HCT116 (cell line): ENCODE data around the gene LIN54. TPM values are rescaled to one million over a fixed set of nuclear protein-coding genes. Genes with fewer than 3 reads are reported as not detected.

Experiments
- ATAC-seq: fragments of 200-7000 bp; cut with Tn5 transposase; 2 replicates; pipeline ENCODE4 v1.9.1; 2020; ENCODE audit warnings: mild to moderate bottlenecking, moderate library complexity
- BruUV-seq: library from RNA; stranded (reverse); fragments of 400-500 nt; replicated peaks from 2 replicates; lab custom pipeline; 2021; lab: Mats Ljungman, UMichigan
- CTCF ChIA-PET: fragments of 300-600 bp; sonication (Branson Sonifier 250); formaldehyde crosslinking; loops from one replicate; lab custom pipeline; 2021; ENCODE audit warnings: antibody characterized with exemption; lab: Charles Lee
- POLR2A ChIA-PET: fragments of 300-600, 350-600 bp; sonication (Branson Sonifier 250); formaldehyde crosslinking; loops from one replicate; lab custom pipeline; 2021; ENCODE audit warnings: antibody characterized with exemption; lab: Charles Lee
- RAD21 ChIA-PET, 2 experiments: fragments of 300-600 bp; sonication (Branson Sonifier 250); formaldehyde crosslinking; loops; one replicate each; lab custom pipeline; 2023; ENCODE audit warnings: low total read pairs in 2 of 2; ENCODE audit not compliant: uncharacterized antibody in 2 of 2, unreplicated experiment in 2 of 2, low non-redundant PET in 1 of 2; lab: Charles Lee
- DNase-seq: peaks from one replicate; pipeline ENCODE4 v3.0.0-alpha.2; 2010; ENCODE audit warnings: low read depth, low spot score
- H2AFZ ChIP-seq: fragments of 200-600 bp; shearing (Covaris generic), sonication (generic); 2 replicates; pipeline ENCODE4 v1.6.1; 2017; ENCODE audit warnings: low read depth, mixed run types, mixed read lengths, antibody characterized with exemption, low read length; ENCODE audit not compliant: poor library complexity, severe bottlenecking
- H3K27ac ChIP-seq: 2 replicates; pipeline ENCODE4 v1.5.1; 2012; ENCODE audit warnings: low read depth, low read length
- H3K27me3 ChIP-seq: fragments of 200-600 bp; sonication (generic); 2 replicates; pipeline ENCODE4 v1.6.1; 2016; ENCODE audit warnings: mixed run types, low read length, mixed read lengths; ENCODE audit not compliant: insufficient read depth
- H3K36me3 ChIP-seq, 2 experiments: fragments of 200-500 bp in 1 of 2; fragments of 200-600 bp in 1 of 2; sonication (Bioruptor generic) in 1 of 2; sonication (generic) in 1 of 2; 2 replicates each; pipeline versions ENCODE4 v1.5.1 to v1.6.1; 2014 to 2016; ENCODE audit warnings: low read length in 2 of 2, inconsistent platforms in 1 of 2, mixed read lengths in 1 of 2, mixed run types in 1 of 2; ENCODE audit not compliant: insufficient read depth in 2 of 2, control insufficient read depth in 1 of 2
- H3K4me1 ChIP-seq, 2 experiments: fragments of 200-600 bp in 1 of 2; sonication (generic) in 1 of 2; 2 replicates each; pipeline versions ENCODE4 v1.5.1 to v1.6.1; 2012 to 2017; ENCODE audit warnings: low read length in 2 of 2, inconsistent platforms in 1 of 2, mild to moderate bottlenecking in 1 of 2, mixed read lengths in 1 of 2, mixed run types in 1 of 2, moderate library complexity in 1 of 2; ENCODE audit not compliant: insufficient read depth in 2 of 2, control insufficient read depth in 1 of 2
- H3K4me2 ChIP-seq: fragments of 200-600 bp; sonication (generic); 2 replicates; pipeline ENCODE4 v1.6.1; 2017; ENCODE audit warnings: mixed run types, low read length, mixed read lengths
- H3K4me3 ChIP-seq, 2 experiments: fragments of 200-600 bp in 1 of 2; sonication (generic) in 1 of 2; replicated peaks in 1 of 2; 2 replicates each; pipeline ENCODE4 v1.5.1; 2011 to 2016; ENCODE audit warnings: low read length in 2 of 2, control low read depth in 1 of 2, low read depth in 1 of 2, mild to moderate bottlenecking in 1 of 2, mixed read lengths in 1 of 2, mixed run types in 1 of 2
- H3K79me2 ChIP-seq: fragments of 200-600 bp; sonication (generic); 2 replicates; pipeline ENCODE4 v1.6.1; 2017; ENCODE audit warnings: mild to moderate bottlenecking, mixed run types, low read length, moderate library complexity, mixed read lengths; ENCODE audit not compliant: insufficient read depth
- H3K9ac ChIP-seq: fragments of 200-600 bp; sonication (generic); 2 replicates; pipeline ENCODE4 v1.6.1; 2016; ENCODE audit warnings: low read length, mixed read lengths
- H3K9me2 ChIP-seq: fragments of 200-600 bp; sonication (generic), shearing (Covaris generic); 2 replicates; pipeline ENCODE4 v1.6.1; 2017; ENCODE audit warnings: mixed run types, mild to moderate bottlenecking, moderate library complexity; ENCODE audit not compliant: insufficient read depth
- H3K9me3 ChIP-seq, 2 experiments: fragments of 200-500 bp in 1 of 2; fragments of 200-600 bp in 1 of 2; sonication (Bioruptor generic) in 1 of 2; sonication (generic) in 1 of 2; 2 replicates each; pipeline ENCODE4 v1.6.1; 2014 to 2017; ENCODE audit warnings: low read length in 2 of 2, mixed read lengths in 2 of 2, inconsistent platforms in 1 of 2, low read depth in 1 of 2, mild to moderate bottlenecking in 1 of 2, mixed run types in 1 of 2, moderate library complexity in 1 of 2; ENCODE audit not compliant: control insufficient read depth in 1 of 2, insufficient read depth in 1 of 2
- H4K20me1 ChIP-seq: fragments of 200-600 bp; sonication (generic), shearing (Covaris generic); 2 replicates; pipeline ENCODE4 v1.6.1; 2017; ENCODE audit warnings: mixed run types, mild to moderate bottlenecking, moderate library complexity; ENCODE audit not compliant: insufficient read depth
- CBX3 ChIP-seq: IDR thresholded peaks from 2 replicates; pipeline ENCODE4 v1.6.1; 2012; ENCODE audit warnings: low read depth
- CEBPB ChIP-seq: IDR thresholded peaks from 2 replicates; pipeline ENCODE4 v1.6.1; 2012; ENCODE audit warnings: low read depth
- ELF1 ChIP-seq: IDR thresholded peaks from 2 replicates; pipeline ENCODE4 v1.6.1; 2012; ENCODE audit warnings: low read depth, borderline replicate concordance
- EZH2 ChIP-seq: fragments of 200-600 bp; sonication (generic); IDR thresholded peaks from 2 replicates; pipeline ENCODE4 v1.6.1; 2017; ENCODE audit warnings: antibody characterized with exemption, mixed run types
- FOSL1 ChIP-seq: IDR thresholded peaks from 2 replicates; pipeline ENCODE4 v1.6.1; 2012; ENCODE audit warnings: low read depth
- JUND ChIP-seq: IDR thresholded peaks from 2 replicates; pipeline ENCODE4 v1.6.1; 2012
- MAX ChIP-seq: IDR thresholded peaks from 2 replicates; pipeline ENCODE4 v1.6.1; 2012
- POLR2A ChIP-seq: IDR thresholded peaks from 2 replicates; pipeline ENCODE4 v1.7.0; 2011; ENCODE audit warnings: borderline replicate concordance; ENCODE audit not compliant: insufficient read depth, insufficient read length; ENCODE audit errors: extremely low read depth
- SIN3A ChIP-seq: IDR thresholded peaks from 2 replicates; pipeline ENCODE4 v1.6.1; 2012; ENCODE audit warnings: low read depth
- SP1 ChIP-seq: IDR thresholded peaks from 2 replicates; pipeline ENCODE4 v1.6.1; 2012; ENCODE audit warnings: low read depth
- ZFX ChIP-seq: fragments of 450-650 bp; IDR thresholded peaks from 2 replicates; pipeline ENCODE4 v1.6.1; 2017
- ZNF274 ChIP-seq: fragments of 200-500 bp; sonication (Bioruptor generic); IDR thresholded peaks from 2 replicates; pipeline ENCODE4 v1.6.1; 2014; ENCODE audit warnings: mild to moderate bottlenecking, low read depth, low read length, inconsistent platforms
- intact Hi-C: fragments of 100-400 bp; cut with micrococcal nuclease; formaldehyde crosslinking; loops from 2 replicates; pipeline ENCODE4 v1.10.0; 2022
- total RNA-seq: library from RNA; stranded (reverse); gene quantifications from one replicate; pipeline ENCODE4 v1.2.1, GENCODE V29; 2021; ENCODE audit not compliant: unreplicated experiment

Gene LIN54
- total RNA-seq, 1 experiment from 2014 or later: 15.6 TPM

- Histone ChIP-seq H3K27me3 (no peaks in the 10 kb centered on the region), H3K4me1 (peaks cover 9 to 38% of the 10 kb centered on the region in 2 experiments; a peak in 3 of 4 replicates), H2AFZ (no peak overlapping the region), H3K36me3 (peaks cover 43 to 44% of the 10 kb centered on the region in 2 experiments), H3K9me3 (no peaks in the 10 kb centered on the region), H3K27ac (no peak overlapping the region), H3K9ac (no peak overlapping the region), H3K4me2 (no peak overlapping the region), H3K79me2 (peaks cover 84% of the 10 kb centered on the region), H3K4me3 (no peak overlapping the region), H3K9me2 (no peaks in the 10 kb centered on the region), H4K20me1 (peaks cover 18% of the 10 kb centered on the region; the same call in 1 of the 2 replicates)
- RAD21 ChIA-PET: no interaction called here
- POLR2A ChIA-PET: no interaction called here
- intact Hi-C loops: no loop called here
- ATAC-seq (no peak), DNase-seq (no peak)
- TF ChIP-seq ZNF274 (no peak), MAX (no peak), SP1 (no peak), CEBPB (no peak), ELF1 (no peak), ZFX (no peak), POLR2A (no peak), FOSL1 (no peak)
- CTCF ChIA-PET: no interaction called here
- BruUV-seq: no TSS peak
Observed at GRCh38 chr4:82893942-82894341, 116.7 kb downstream of the LIN54 start.

- DNase-seq: no peak
- no peaks in the 10 kb centered on the region for H3K9me2 ChIP-seq
- no peak for ATAC-seq
- ChIA-PET CTCF (no interaction called here), POLR2A (interaction anchor here (0.7 to 1.0 kb wide), 2 partner anchors 8 to 40 kb away, joined by 3 to 12 read pairs; partner anchors contain the start of gene THAP9), RAD21 (no interaction called here)
- TF ChIP-seq CEBPB (no peak), SIN3A (no peak), JUND (no peak), POLR2A (no peak), ELF1 (no peak), CBX3 (no peak), SP1 (no peak), EZH2 (no peak), FOSL1 (no peak)
- peak overlapping the region; percentile 91 for H3K9ac ChIP-seq
- no peaks in the 10 kb centered on the region for H3K27me3 ChIP-seq
- no TSS peak for BruUV-seq
- no peaks in the 10 kb centered on the region for H3K9me3 ChIP-seq
- peak overlapping the region; percentile 82 for H3K4me2 ChIP-seq
- H3K27ac ChIP-seq: no peak overlapping the region
- peaks cover 34% of the 10 kb centered on the region in 2 experiments for H3K36me3 ChIP-seq
- peaks cover 3 to 30% of the 10 kb centered on the region in 2 experiments; a peak in 3 of 4 replicates for H3K4me1 ChIP-seq
- peaks cover 11% of the 10 kb centered on the region; the same call in 1 of the 2 replicates for H4K20me1 ChIP-seq
- intact Hi-C loops: no loop called here
- peaks cover 83% of the 10 kb centered on the region for H3K79me2 ChIP-seq
- H3K4me3 ChIP-seq: no peak overlapping the region
- H2AFZ ChIP-seq: no peak overlapping the region
Observed at GRCh38 chr4:82892467-82892802, 118.2 kb downstream of the LIN54 start.
